GM19324 (cell line): ENCODE results near the gene DIP2C.
"Not testable (repeated sequence)": the region's sequence is repeated elsewhere in the genome, so short reads cannot be mapped to it uniquely, and the experiment has no call there.

Source experiments
- ATAC-seq: cut with Tn5 transposase; IDR thresholded peaks from one replicate; pipeline ENCODE4 v1.9.1; 2021; ENCODE audit warnings: mild to moderate bottlenecking, moderate library complexity; ENCODE audit not compliant: unreplicated experiment, low FRiP score

Gene DIP2C

DNA sequence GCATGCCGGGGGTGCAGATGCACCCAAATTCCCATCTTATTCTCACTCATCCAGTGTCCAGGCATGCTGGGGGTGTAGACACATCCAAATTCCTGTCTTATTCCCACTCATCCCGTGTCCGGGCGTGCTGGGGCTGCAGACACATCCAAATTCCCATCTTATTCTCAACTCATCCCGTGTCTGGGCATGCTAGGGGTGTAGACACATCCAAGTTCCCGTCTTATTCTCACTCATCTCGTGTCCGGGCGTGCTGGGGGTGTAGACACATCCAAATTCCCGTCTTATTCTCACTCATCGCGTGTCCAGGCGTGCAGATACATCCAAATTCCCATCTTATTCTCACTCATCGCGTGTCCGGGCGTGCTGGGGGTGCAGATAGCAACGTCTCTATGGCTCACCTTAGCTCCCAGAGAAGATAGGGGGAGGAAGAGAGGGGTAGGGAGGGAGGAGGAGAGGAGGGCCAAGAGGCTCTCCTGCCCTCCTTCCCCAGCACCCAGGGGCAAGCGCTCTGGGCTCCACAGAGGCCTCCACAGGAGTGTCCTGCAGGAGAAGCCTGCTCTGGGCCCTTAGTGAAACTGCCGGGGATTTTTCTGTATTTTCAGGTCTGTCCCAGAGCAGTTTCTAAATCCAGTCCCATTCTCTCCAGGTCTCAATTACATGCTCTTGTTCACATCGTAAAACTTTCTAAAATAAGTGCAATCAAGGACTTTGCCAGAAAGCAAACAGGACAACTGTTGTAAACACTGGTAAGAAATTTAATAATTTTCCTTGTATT is 210.8 kb downstream of the DIP2C start:
- ATAC-seq: no peak

DNA sequence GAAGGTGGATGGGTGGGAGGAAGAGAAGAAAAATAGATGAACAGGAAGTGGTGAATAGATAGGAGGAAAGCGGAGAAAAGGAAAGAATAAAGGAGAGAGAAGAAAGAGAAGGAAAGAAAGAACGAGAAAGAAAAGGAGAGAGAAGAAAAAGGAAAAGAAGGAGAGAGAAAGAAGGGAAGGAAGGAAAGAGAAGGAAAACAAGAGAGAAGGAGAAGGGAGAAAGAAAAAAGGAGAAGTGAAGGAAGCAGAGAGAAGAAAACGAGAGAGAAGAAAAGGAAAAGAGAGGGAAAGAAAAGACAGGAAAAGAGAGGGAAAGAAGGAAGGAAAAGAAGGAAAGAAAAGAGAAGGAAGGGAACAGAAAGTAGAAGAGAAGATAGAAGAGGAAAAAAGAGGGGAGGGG is 211.8 kb downstream of the DIP2C start:
- no peak for ATAC-seq

DNA sequence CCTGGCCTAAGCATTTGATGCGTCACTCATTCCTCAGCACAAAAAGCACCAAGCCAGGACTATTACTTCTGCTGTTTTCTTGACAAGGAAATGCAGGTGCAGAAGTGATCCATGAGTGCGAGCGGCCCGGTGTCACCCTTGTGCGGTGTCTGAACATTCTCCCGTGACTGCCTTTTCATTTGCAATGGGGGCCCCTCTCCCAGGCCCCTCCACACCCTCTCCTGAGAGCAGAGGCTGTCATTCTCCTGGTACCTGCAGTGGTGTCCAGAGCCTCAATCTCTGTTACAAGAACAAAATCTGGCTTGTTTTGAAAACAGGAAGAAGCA is 213.1 kb downstream of the DIP2C start:
- no peak for ATAC-seq

DNA sequence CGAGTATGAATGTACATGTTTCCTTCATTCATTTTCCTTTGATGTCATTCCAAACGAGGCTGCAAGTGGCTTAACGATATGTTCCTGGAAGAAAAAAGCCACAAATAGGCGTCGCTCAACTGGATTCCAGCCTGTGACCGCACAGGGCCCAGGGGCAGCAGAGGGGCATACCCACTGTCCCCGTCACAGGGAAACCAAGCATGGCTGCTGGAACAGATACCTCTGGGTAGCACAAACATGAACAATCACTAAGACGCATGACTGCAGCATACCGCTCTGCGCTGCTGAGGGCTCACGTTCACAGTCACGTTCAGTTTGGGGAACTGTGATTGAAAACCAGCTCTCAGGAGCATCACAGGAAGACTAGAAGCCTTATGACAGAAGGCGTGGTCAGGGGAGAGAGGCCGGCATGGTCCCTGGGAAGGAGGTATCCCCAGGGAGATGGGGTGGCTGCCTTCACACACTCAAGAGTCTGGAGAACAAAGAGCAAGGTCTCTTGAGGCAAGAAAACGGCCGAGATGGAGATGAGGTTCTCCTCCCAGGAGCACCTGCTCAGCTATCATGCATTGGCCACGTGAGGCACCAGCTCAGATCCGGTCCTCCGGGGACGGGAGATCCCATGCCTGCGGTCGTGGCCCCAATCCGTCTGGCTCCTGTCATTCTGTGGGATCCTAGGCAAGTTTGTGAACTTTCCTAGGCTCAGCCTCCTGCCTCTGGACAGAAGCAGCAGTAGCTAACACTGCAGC is 213.6 kb downstream of the DIP2C start:
- no peak for ATAC-seq

DNA sequence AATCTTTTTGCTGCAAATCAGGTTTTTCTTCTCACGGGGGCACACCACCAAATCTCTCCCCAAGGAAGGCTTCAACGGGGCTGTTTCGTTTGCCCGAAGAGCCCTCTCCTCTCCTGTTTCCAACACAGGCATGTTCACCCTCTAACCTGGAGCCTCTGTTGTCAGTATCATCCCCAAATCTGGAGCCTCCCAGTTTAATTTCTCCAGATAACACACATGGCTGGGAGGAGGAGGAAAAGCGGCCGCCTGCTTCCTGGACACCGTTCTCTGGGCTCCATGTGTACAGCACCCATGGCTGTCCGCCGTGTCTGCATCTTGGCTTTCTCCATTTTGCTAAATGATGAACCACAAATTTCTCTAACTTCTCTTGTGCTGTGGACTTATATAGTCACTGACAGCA is 214.5 kb downstream of the DIP2C start:
- no peak for ATAC-seq

DNA sequence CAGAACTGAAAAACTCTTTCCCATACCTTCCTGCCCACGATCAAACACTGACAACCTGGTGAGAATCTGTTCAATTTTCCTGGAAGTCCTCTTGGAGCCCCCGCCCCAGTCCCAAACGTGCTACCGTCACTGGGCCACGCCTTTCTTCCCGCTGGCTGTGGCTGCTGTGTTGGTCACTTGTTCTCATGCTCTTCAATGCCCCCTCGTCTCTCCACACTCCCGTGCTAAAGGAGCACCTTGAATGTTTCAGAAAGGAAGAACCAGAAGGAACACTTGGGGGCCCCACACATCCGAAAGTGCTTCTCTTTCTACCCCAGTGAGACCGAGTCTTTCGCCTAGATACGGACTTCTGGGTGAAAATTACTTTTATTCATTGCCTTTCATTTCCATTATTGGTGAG is 215.1 kb downstream of the DIP2C start:
- ATAC-seq: no peak

DNA sequence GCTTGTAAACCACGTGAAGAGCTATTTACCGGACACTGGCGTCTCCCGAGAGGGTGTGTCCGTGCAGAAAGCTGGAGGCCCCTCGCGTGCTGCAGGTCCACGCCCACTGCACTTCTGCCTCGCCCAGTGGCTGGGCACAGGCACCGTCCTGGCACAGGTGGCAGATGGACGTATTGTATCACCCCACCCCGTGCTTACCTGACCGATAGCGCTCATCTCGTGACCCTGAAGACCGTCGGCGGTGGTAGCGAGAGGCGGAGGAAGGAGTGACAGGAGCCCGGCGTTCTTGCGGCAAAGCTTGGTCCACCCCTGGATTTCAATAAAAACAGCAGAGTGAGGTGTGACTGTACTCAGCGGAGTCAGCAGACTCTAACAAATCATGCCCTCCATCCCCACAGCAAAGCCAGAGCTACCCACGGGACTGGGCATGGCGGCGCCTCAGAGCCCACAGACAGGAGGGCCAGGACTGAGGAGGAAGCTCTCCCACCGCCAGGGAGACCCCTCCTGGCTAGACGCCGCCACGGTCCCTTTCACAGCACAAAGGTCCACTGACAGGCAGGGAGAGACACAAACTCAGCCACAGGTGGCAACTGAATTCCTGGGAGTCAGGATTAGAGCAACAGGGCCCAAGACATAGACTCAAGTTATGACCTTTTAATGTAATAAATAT is 217.1 kb downstream of the DIP2C start:
- ATAC-seq: no peak

DNA sequence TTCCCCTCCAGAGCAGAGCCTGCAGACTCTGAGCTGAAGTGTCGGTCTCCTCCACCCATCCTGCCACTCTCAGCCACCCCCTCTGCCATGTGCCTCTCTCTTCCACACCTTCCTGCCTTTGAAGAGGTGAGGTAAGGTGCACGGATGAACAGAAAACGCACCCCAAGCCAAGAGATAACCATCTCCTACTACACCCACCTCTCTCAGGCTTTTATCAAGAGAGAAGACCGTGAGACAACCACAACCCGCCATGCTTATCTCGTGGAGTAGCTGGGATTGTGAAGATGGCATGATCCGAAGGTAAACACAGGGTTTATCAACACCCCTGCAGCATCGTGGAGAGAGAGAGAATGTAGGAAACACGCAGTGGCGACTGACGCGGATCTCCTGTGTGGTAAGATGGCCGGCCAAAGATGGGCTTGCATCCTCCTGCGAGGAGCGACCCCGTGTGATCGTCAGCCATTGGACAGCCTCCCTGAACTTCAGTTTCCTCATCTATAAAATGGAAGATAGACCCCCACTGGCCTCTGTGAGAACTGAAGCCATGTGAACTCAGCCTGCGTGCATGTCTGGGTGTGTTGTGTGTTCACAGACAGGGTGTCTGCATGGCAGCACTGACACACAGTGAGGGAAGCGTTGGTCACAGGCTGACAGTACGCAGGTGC is 219.0 kb downstream of the DIP2C start:
- ATAC-seq: no peak

DNA sequence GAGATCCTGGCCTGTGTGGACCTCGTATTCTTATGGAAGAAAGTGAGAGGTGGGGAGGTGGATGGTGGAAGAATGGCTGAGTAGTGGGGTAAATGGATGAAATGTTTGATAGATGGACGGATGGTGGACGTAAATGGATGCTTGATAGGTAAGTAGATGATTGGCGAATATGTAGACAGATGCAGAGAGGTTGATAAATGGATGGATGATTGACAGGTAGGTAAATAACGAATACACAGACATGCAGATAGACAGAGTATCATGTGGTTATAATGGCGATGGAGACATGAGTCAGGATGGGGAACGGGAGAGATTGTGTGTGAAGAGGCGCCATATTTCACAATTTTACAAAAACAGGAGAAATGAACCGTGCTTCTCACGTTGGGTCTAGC is 219.5 kb downstream of the DIP2C start:
- ATAC-seq: no peak

DNA sequence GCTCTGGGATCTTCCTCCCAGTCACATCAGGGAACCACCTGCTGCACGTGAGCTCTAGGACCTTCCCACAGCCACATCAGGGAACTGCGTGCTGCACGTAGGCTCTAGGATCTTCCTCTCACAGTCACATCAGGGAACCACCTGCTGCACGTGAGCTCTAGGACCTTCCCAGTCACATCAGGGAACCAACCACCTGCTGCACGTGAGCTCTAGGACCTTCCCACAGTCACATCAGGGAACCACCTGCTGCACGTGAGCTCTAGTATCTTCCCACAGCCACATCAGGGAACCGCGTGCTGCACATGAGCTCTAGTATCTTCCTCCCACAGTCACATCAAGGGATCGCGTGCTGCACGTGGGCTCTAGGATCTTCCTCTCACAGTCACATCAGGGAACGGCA is 229.7 kb downstream of the DIP2C start:
- ATAC-seq: no peak

DNA sequence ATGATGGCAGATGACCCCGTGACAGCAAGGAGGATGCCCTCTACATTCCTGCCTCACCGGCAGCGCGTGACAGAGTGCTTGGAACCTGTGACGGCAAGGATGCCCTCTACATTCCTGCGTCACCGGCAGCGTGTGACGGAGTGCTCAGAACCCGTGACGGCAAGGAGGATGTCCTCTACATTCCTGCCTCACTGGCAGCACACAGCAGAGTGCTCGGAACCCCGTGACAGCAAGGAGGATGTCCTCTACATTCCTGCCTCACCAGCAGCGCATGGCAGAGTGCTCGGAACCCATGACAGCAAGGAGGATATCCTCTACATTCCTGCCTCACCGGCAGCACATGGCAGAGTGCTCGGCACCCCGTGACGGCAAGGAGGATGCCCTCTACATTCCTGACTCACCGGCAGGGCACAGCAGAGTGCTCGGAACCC is 231.0 kb downstream of the DIP2C start:
- no peak for ATAC-seq

DNA sequence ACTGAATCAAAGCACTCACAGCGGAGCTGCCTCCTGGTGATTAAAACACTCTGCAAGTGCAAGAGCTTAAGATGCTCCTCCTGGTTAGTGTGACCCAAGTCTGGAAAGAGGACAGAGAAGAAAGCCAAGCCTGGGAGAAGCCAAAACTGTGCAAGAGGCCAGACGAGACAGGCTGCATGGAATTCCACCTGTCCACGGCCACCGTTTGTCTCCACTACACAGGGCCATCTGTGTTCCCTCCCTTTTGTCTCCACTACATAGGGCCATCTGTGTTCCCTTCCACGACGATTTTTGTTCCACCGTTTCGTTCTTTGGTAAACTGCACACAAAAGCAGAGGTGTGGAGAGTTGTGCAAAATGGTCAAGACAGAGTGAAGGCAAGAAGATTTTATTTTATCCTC is 233.0 kb downstream of the DIP2C start:
- ATAC-seq: no peak

DNA sequence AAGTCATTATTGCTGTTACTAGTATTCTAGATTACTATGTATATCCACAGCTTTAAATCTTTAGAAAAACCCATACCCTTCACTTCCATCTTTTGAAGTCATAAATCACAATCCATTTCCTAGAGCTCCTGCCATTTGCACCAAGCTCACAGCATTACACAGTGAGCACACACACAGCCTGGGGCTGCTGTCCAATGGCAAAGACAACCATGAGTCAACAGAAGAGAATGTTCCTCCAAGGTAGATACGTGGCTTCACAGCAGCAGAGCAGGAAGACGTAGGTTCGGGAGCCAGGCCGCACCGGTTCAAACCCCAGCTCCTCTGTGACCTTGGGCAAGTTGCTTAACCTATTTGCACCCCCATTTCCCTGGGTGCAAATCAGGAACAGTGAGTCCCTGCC is 234.6 kb downstream of the DIP2C start:
- no peak for ATAC-seq

DNA sequence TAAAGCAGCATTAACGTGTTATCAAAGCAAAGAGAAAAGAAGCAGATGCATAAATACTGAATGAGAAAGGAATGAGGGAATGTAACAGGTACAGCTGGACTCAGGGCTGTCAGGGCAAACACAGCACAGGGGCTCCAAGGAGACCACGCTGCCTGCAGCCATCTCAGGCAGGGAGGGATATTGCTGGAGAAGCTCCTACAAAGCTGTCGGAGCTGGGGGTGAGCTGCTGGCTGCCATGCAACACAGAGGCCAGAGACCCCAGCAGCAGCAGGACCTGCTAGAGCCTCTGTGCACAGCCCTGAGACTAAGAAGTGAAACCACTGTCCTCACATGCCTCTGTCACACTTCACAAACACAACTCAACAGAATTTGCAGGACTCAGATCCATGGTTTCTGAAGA is 235.8 kb downstream of the DIP2C start:
- no peak for ATAC-seq

DNA sequence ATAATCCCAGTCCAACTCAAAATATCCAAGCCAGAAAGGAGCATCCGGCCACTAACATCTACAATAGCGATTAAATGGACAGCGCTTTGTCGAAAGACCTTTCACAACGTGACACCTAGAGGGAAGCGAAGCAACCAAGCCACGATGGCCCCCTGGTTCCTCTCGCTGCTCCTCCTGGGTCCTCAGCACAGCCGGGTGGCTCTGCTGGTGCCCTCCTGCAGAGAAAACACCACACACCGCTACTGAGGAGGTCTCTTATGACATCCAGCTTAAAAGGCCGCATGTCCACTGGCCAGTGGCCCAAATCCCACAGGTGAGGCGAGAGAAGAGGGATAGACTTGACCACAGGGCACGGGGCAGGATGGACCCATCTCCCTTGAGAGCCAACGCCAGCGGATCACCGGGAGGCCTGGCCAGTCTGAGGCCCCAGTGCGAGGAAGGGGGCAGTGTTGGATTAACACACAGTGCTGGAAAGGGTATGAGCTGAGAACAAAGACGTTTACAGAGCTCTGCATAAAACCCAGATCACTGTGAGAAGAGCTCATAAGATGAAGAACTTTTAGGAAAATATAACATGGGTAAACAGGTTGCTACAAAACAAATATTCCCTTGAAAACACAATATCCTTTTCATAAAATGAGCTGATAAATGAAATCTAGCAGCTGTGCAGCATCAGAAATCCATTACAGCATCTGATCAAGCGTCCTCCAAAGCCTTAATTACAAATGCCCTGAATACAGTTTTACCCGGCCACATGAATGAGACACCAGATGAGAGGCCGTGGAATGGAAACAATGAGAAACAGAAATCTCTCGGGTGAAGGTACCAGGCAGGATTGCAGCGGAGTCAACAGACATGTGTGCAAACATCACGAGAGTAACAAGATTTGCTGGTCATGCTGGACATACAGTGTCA is 236.7 kb downstream of the DIP2C start:
- no peak for ATAC-seq

DNA sequence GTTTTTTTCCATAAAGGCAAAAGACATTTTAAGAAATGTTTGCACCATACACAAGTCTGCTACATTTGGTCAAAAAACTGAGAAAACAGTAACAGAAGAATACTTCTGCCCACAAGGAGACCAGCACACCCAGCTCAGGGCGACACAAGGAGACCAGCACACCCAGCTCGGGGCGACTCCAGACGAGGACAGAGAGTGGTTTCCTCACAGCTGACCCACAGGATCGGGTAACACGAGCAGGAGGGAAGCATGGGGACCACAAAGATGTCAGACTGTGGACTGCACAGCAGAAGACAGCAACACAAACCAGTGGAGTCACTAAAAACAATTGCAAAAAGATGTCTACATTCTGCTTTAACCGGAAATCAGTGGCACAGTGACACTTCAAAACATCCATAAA is 237.6 kb downstream of the DIP2C start:
- no peak for ATAC-seq

DNA sequence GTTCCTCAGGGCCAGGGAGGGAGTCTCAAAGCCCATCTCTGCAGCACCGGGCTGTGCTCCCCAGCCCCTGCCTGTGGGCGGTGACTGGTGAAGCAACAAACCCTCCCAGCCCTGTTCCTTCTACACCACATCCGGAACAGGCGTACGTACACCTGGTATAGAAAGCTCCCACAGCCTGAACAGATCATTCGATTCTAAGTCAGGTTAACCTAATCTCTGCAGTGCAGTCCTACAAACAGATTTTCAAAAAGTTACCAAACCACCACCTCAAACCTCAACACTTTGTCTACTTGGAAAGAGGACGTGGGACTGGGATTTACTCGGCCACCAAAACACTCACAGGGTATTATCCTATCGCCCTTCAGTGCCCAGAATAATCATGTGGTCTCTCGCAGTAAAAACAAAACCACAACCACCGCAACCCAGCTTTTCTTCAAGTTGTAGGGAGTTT is 238.4 kb downstream of the DIP2C start:
- ATAC-seq: peak; percentile 92

DNA sequence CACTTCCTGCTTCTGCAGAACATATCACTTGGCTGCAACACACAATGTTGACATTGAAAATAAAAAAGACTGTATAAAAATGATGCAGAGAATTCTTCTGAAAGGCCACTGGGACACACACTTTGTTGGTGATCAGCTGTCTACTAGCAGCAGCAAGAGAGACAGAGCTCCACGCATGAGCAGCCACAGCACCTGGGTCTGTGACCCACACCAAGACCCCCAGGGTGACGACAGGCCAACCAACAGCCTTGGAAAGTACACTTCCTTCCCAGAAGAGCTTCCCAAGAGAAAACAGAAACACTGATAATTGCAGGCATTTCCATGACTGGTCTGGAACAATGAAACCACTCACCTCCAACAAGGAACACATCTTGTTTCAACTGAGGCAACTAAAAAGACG is 239.0 kb downstream of the DIP2C start:
- ATAC-seq: no peak

DNA sequence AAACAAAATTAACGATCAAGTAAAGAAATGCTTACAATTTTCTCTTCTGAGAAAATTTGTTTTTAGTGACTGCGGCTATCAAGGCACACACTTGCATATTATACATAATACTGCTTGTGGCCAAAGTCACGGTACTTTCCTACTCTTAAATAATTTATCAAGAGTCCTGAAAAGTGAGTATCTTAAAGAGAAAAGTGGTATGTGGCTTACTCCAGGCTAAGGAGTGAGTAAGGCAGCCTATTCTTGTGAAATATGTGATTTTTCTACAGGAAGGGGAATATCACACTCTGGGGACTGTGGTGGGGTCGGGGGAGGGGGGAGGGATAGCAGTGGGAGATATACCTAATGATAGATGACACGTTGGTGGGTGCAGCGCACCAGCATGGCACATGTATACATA is 240.1 kb downstream of the DIP2C start:
- ATAC-seq: not testable (repeated sequence)

DNA sequence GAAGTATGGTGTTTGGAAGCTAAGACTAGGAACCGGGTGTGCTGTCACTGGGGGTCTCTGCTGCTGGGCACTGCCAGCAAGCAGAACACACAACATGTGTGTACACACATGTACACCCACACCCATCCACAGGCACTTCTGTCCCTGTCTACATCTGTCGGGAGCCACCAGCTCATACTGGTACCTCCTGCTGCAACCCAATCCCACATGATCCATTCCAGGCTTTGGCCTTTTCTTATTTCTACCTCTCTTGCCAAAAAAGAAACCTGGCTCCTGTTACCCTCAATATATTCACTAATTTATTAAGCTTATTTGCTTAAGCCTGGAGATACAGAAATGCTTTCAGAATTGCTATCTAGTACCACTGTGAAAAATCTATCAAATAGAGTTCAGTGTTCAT is 246.0 kb downstream of the DIP2C start:
- no peak for ATAC-seq
